Activated CD4-positive, alpha-beta T cell treated with anti-CD3 and anti-CD28 coated beads, Interleukin-2, amount 50 U/mL, for 48 hours (primary cell): Measurements from ENCODE around the gene PEX12.
A peak's percentile ranks its signal among the peaks of the same experiment; 100 is the strongest.
"Not testable (repeated sequence)": the region's sequence is repeated elsewhere in the genome, so short reads cannot be mapped to it uniquely, and the experiment has no call there.

ENCODE experiments used
- DNase-seq, 2 experiments: peaks; one replicate each; pipeline ENCODE4 v3.0.0-alpha.2; 2020

PEX12 gene

GRCh38 chr17:35575759-35576158, 2.6 kb downstream of the PEX12 start:
- DNase-seq: no peak

DNA sequence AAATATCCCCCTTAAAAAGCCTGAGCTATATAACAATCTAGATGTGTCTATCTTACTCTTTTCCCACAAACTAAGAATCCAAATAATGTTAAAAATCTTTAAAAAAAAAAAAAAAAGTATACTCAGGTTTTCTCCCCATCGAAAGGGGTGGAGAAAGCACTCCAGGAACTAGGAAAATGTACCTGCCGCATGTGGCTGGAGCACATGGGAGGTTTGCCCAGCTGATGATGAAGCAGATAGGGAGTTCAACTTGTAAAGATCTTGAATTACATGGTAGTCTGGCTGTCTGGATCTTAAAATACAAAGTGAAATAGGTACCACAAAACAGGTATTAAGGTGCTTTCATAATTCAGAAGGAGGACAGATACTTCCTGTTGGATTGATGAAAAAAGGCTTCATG, 9.0 kb downstream of the PEX12 start:
- no peak for DNase-seq

GRCh38 chr17:35568561-35568960, 9.8 kb downstream of the PEX12 start:
- peak; percentile 56 to 71 for DNase-seq

- DNase-seq: no peak
Measured at GRCh38 chr17:35566968-35567367, 11.4 kb downstream of the PEX12 start.

DNA sequence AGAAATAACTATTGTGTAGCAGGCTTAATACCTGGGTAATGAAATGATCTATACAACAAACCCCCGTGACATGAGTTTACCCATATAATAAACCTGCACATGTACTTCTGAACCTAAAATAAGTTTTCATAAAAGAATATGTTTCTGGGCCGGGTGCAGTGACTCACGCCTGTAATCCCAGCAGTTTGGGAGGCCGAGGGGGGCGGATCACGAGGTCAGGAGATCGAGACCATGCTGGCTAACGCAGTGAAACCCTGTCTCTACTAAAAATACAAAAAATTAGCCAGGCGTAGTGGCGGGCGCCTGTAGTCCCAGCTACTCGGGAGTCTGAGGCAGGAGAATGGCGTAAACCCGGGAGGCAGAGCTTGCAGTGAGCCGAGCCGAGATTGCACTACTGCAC, 15.2 kb downstream of the PEX12 start:
- not testable (repeated sequence) for DNase-seq

DNA sequence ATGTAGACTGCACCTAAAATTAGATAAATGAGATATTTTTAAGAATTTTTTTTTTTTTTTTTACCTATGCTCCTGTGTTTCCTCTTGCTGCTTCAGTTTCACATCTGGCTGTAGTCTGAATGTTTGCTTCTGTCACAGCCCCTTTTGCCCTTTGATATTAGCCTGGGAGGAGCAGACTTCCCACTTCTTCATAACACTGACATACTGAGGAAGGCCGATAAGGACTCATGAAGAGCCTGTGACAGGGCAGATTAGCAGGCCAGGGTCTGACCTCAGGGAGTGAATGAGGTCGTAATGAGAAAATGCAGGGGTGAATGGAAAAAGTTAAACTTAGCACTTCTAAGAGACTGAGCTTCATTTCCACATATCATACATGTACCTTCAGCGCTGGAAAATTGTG, 17.7 kb downstream of the PEX12 start, which contains the start of gene SLFN14:
Gene SLFN14 (minus strand): TSS at position 117 of the 400 bp plus-strand sequence. CDS start 2,757 bp downstream, outside the sequence.
- DNase-seq: no peak

GRCh38 chr17:35559495-35560210, 18.7 kb downstream of the PEX12 start:
- no peak for DNase-seq

- DNase-seq: no peak
Measured at GRCh38 chr17:35557353-35557752, 21.0 kb downstream of the PEX12 start.

DNA sequence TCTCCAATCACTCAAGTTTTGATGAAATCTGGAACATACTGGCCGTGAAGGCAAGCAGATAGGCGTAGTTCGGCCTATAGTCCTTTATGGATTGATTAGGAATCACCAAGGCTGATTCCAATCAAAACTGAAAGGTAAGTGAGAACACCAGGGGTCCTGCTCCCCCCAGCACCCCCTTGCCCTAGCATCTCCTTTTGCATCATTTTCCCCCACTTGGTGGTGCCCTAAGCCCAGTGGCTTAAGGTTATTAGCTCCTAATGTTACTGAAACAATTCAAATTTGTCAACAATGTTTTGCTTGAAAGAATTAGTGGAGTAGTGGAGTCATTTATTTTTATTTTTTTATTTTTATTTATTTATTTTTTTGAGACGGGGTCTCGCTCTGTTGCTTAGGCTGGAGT, 22.7 kb downstream of the PEX12 start:
- DNase-seq: no peak

GRCh38 chr17:35554668-35555067, 23.7 kb downstream of the PEX12 start:
- no peak for DNase-seq

GRCh38 chr17:35553310-35553709, 25.1 kb downstream of the PEX12 start:
- no peak for DNase-seq

DNA sequence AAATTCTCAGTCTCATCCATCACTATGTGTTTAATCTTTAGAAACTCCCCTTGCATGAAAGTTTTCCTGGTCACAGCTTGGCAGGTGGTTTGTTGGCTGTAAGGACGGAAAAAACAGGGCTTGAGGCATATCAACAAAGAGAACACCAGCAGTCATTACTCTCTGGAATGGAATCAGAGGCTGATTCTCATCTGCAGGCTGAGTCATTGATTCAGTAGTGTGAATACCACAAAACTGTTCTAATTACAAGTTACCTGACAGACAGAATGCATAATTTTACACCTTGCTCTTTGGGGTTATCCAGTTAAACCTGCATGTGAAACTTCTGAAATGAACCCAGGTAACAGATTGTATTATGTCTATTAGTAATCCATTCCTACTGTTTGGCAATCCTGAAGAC, 29.4 kb downstream of the PEX12 start:
- DNase-seq: no peak

DNA sequence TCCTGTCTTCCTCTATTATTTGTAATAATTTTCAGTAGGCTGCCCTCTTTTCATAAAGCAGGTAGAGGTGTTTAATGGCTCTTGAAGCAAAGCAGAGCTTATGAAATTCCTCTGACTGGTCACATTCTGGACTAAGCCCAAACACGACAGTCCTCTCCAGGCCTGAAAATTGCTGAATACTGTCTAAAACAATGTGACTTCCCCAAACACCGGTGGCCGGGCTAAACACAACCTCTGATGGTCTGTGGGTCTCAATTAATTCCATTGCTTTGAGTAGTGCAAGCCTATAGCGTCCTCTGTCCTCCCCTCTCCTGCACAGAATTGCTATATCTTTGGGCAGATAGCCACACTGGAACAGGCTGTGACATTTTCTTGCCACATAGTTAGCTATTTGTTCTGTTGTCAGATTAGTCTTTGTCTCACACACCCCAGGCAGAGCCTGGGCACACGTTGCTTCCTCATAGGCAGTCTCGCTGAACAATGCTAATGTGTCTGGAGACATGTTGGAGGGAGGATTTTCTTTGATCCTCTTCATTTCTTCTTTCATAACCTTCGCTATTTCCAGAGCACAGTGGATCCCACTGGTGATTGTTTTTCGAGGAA, 30.1 kb downstream of the PEX12 start:
- DNase-seq: no peak

DNA sequence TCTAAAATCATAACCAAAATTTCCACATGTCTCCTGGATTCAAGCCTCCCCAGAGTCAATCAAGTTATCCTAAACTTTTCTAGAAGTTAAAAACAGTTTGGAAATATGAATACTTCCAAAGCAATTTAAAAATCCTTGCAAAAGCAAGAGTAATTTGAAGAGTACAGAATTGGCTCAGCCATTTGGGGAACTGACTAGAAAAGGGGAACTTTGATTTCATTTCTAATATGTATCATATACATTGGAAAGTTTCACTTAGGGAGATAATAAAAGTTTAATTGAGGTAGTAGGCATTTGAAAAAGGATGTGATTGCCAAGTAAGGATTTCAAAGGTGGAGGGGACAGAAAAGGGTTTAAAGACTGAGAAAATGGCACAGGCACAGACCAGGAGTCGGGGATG, 31.9 kb downstream of the PEX12 start:
- DNase-seq: no peak

- DNase-seq: no peak
Measured at GRCh38 chr17:35545150-35545549, 33.2 kb downstream of the PEX12 start.

DNA sequence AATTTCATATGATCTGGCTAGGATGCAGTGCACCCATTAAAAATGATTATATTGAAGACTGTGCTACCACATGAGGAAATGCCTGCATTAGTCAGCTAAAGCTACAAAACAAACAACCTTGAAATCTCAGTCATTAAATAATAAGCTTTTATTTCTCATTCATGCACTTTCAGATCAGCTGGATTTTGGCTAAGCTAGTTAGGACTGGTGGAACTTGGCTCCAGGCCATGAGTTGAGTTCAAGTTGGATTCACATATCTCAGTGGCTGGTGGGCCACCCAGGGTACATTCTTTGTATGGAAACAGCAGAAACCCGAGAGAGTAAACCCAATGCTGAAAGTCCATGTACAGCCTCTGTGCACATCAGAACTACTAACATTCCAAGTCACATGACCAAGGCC, 34.5 kb downstream of the PEX12 start:
- DNase-seq: no peak

DNA sequence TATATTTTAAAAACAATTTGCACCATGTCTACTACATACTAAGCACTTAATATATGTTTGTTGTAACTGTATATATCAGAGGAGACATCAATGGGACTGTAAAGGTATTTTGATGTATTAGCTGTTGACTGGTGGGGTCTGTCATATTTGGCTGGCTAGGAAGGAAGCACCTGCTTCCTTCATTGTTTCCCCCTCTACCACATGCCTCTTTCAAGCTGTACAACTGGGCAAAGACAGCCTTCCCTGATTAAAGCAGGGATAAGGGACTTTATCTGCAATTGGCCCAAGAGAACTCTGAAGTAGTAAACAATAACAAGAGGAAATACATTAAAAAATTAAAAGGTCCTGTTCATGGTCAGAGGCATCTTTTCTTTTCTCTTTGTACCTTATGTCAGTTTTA, 35.4 kb downstream of the PEX12 start:
- DNase-seq: no peak

DNA sequence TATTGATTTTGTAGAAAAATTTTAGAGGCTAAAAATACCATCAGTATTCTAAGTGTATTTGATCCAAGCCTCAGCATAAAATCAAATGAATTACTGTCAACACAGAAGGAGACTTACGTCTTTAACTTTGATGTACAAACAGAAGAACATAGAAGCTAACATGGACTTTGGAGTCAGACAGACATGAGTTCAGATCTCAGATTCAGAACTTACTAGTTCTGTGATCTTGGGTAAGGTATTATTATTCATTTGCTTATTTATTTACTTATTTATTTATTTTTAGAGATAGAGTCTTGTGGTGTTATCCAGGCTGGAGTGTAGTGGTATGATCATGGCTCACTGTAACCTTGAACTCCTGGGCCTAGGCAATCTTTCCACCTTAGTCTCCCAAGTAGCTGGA, 36.9 kb downstream of the PEX12 start:
- DNase-seq: no peak

DNA sequence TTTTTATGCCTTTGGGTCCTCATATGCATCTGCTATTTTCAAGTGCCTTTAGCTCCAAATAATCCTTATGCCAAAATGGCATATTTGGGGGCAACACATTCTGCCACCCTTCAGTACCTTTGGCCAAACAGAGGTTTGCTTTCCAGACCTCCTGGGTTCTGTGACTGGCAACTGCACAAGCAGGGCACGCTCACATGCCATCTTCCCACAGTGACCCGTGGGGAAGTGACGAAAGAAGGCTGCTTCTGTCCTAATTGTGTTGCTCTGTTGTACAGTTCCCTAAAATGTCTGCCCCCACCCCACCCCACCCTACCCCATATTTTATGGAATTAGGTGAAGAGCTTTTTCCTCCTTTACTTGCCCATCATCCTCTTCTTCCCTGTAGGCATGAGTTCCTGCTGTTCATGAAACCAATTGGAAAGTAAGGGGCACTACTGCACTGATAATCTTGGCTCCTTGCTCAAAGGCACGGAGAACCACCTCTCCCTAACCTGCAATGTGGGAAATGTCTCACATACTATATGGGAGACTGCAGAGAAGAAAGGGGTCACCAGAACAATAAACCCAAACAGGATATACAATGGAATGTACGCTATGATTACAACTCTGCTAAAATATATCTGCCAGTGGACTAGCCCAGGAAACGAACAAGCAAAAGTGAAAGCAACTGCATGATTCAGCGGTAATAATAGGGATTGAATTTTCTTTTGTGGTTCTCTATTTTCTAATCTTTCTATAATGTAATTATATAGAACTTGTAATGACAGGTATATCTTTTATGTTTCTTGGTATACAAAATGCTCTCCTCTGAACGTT, 37.6 kb downstream of the PEX12 start:
- DNase-seq: peak; percentile 59 to 74

DNA sequence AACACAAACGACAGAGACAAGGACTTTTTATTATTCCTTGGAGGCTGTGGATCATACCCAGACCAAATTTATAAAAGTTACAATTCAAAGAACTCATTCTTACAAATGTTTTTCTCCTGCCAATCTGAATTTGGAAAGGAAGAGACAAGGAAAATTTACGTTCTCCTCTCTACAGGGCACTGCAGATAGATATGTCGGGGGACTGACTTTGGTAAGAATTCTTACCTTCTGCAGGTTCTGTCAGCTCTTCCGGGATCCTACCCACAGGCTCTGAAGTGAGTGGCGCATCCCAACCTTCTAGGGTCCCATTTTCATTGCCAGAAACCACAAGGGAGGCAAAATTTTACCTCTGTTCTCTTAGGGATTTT, 38.7 kb downstream of the PEX12 start:
- DNase-seq: no peak

GRCh38 chr17:35537601-35538141, 40.7 kb downstream of the PEX12 start, which contains the start of gene SLFN12L:
SLFN12L (minus strand) TSS chr17:35537678; CDS start chr17:35522364, 15,314 bp downstream.
- DNase-seq: peak in 1 of 2 experiments; percentile 32

- DNase-seq: peak in 1 of 2 experiments; percentile 45
Measured at GRCh38 chr17:35536664-35537171, 41.7 kb downstream of the PEX12 start.

DNA sequence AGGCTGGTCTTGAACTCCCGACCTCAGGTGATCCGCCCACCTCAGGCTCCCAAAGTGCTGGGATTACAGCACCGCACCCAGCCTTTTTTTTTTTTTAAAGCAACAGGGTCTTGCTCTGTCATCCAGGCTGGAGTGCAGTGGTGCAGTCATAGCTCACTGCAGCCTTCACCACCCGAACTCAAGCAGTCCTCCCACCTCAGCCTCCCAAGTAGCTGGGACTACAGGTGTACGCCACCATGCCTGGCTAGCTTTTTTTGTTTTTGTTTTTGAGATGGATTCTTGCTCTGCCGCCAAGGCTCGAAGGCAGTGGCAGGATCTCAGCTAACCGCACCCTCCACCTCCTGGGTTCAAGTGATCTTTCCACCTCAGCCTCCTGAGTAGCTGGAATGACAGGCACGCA, 43.0 kb downstream of the PEX12 start:
- peak in 1 of 2 experiments; percentile 34 for DNase-seq
